K562 (cell line): ENCODE results near the gene TBC1D20. TPM values are rescaled to one million over a fixed set of nuclear protein-coding genes. Genes with fewer than 3 reads are reported as not detected.

Experiments used
- ATAC-seq: fragments of 200-7000 bp; cut with Tn5 transposase; 3 replicates; pipeline ENCODE4 v1.9.1; 2020; ENCODE audit warnings: moderate library complexity
- BruUV-seq: library from RNA; stranded (reverse); fragments of 400-500 nt; replicated peaks from 2 replicates; lab custom pipeline; 2021; lab: Mats Ljungman, UMichigan
- CTCF ChIA-PET: fragments of 300-600 bp; formaldehyde crosslinking; extraction: SDS; loops from one replicate; lab custom pipeline; 2021; ENCODE audit warnings: low intra/inter-chr PET ratio; lab: Yijun Ruan, JAX
- POLR2A ChIA-PET: fragments of 300-600, 350-650 bp; sonication (Branson Sonifier 250); formaldehyde crosslinking; extraction: SDS; loops from one replicate; lab custom pipeline; 2021; ENCODE audit warnings: antibody characterized with exemption, inconsistent platforms; lab: Yijun Ruan, JAX
- DNase-seq, 4 experiments: peaks; one replicate each; pipeline versions ENCODE4 v3.0.0 to v3.0.0-alpha.2; 2011 to 2018; ENCODE audit warnings: low spot score in 3 of 4, mixed read lengths in 3 of 4; ENCODE audit errors: extremely low read depth in 1 of 4
- FAIRE-seq: peaks from 2 replicates; lab custom pipeline; 2011; peaks lifted over from hg19 to GRCh38; lab: Jason Lieb, UNC
- H2AFZ ChIP-seq: 2 replicates; pipeline ENCODE4 v1.6.0; 2011; ENCODE audit warnings: low read depth, low read length, control low read depth, inconsistent platforms
- H3K27ac ChIP-seq: fragments of 200-600 bp; 3 replicates; pipeline ENCODE4 v1.8.0; 2011; ENCODE audit warnings: low read depth, mild to moderate bottlenecking, control low read depth, inconsistent platforms, low read length, moderate library complexity, mixed read lengths; ENCODE audit errors: extremely low read depth
- H3K27me3 ChIP-seq, 2 experiments: fragments of 300-600 bp in 1 of 2; 2 replicates in 1 of 2; 3 replicates in 1 of 2; pipeline versions ENCODE4 v1.6.0 to v1.8.0; 2011; ENCODE audit warnings: inconsistent platforms in 2 of 2, low read length in 2 of 2, mild to moderate bottlenecking in 1 of 2, mixed read lengths in 1 of 2, moderate library complexity in 1 of 2; ENCODE audit not compliant: control insufficient read depth in 2 of 2, insufficient read depth in 2 of 2
- H3K36me3 ChIP-seq: fragments of 300-600 bp; 3 replicates; pipeline ENCODE4 v1.8.0; 2011; ENCODE audit warnings: mild to moderate bottlenecking, low read length, inconsistent platforms; ENCODE audit not compliant: control insufficient read depth, insufficient read depth
- H3K4me1 ChIP-seq, 2 experiments: fragments of 200-600 bp in 1 of 2; replicated peaks in 1 of 2; 2 replicates in 1 of 2; 3 replicates in 1 of 2; pipeline versions ENCODE4 v1.5.1 to v1.8.0; 2011; ENCODE audit warnings: inconsistent platforms in 2 of 2, low read length in 2 of 2, mild to moderate bottlenecking in 1 of 2, mixed read lengths in 1 of 2, moderate library complexity in 1 of 2; ENCODE audit not compliant: control insufficient read depth in 2 of 2, insufficient read depth in 2 of 2
- H3K4me2 ChIP-seq: 2 replicates; pipeline ENCODE4 v1.6.1; 2011; ENCODE audit warnings: low read length, control low read depth, inconsistent platforms, mixed read lengths; ENCODE audit not compliant: insufficient read depth
- H3K4me3 ChIP-seq: fragments of 200-600 bp; sonication (generic), shearing (Covaris generic); 2 replicates; pipeline ENCODE4 v1.5.1; 2016; ENCODE audit warnings: control low read depth, inconsistent platforms
- H3K79me2 ChIP-seq: fragments of 200-600 bp; 3 replicates; pipeline ENCODE4 v1.8.0; 2011; ENCODE audit warnings: low read length, inconsistent platforms; ENCODE audit not compliant: control insufficient read depth, insufficient read depth
- H3K9ac ChIP-seq, 2 experiments: 2 replicates each; pipeline versions ENCODE4 v1.6.0 to v1.6.1; 2011; ENCODE audit warnings: low read depth in 2 of 2, low read length in 2 of 2, control low read depth in 1 of 2, inconsistent platforms in 1 of 2, mild to moderate bottlenecking in 1 of 2, mixed read lengths in 1 of 2; ENCODE audit not compliant: insufficient read depth in 1 of 2
- H3K9me1 ChIP-seq: one replicate; pipeline ENCODE4 v1.6.0; 2011; ENCODE audit warnings: inconsistent platforms, mild to moderate bottlenecking, low read length, moderate library complexity; ENCODE audit not compliant: control insufficient read depth, insufficient read depth
- H3K9me3 ChIP-seq: replicated peaks from 2 replicates; pipeline ENCODE4 v1.5.1; 2011; ENCODE audit warnings: low read depth, low read length, inconsistent platforms; ENCODE audit not compliant: control insufficient read depth, insufficient read depth
- H4K20me1 ChIP-seq: replicated peaks from 2 replicates; pipeline ENCODE4 v1.6.1; 2011; ENCODE audit warnings: low read length, inconsistent platforms, mixed read lengths; ENCODE audit not compliant: control insufficient read depth, insufficient read depth
- CBFA2T3 ChIP-seq: fragments of 450-650 bp; IDR thresholded peaks from 2 replicates; pipeline ENCODE4 v1.6.1; 2017
- EP300 ChIP-seq: IDR thresholded peaks from 2 replicates; pipeline ENCODE4 v1.6.1; 2012; ENCODE audit warnings: low read length, improper control_type of control experiment
- GTF2E2 ChIP-seq: fragments of 200-800 bp; sonication (Bioruptor generic); IDR thresholded peaks from 2 replicates; pipeline ENCODE4 v1.6.1; 2016; ENCODE audit warnings: missing genetic modification characterization, missing compliant biosample characterization
- KLF10 ChIP-seq: fragments of 250-450 bp; sonication (Bioruptor Pico); IDR thresholded peaks from 2 replicates; pipeline ENCODE4 v1.6.1; 2021; ENCODE audit warnings: matching md5 sums
- MTA2 ChIP-seq: fragments of 450-650 bp; IDR thresholded peaks from 2 replicates; pipeline ENCODE4 v1.6.1; 2016; ENCODE audit warnings: low read depth
- NCOA1 ChIP-seq: fragments of 450-650 bp; IDR thresholded peaks from 2 replicates; pipeline ENCODE4 v1.6.1; 2016; ENCODE audit warnings: low read depth
- NELFE ChIP-seq: IDR thresholded peaks from 2 replicates; pipeline ENCODE4 v1.6.1; 2011; ENCODE audit warnings: mild to moderate bottlenecking; ENCODE audit not compliant: insufficient read depth, insufficient read length
- POLR2H ChIP-seq: IDR thresholded peaks from 2 replicates; pipeline ENCODE4 v1.6.1; 2016; ENCODE audit warnings: missing genetic modification characterization, low read depth, mild to moderate bottlenecking, control low read depth, missing compliant biosample characterization, moderate library complexity
- RBM39 ChIP-seq: fragments of 200-400 bp; formaldehyde crosslinking; optimal IDR thresholded peaks from 2 replicates; pipeline ENCODE3; 2018; ENCODE audit warnings: low read depth, low read length
- SREBF2 ChIP-seq: sonication (generic); formaldehyde crosslinking; IDR thresholded peaks from 2 replicates; pipeline ENCODE4 v1.4.0; 2020; ENCODE audit warnings: mild to moderate bottlenecking, missing genetic modification reagents
- TAF1 ChIP-seq: IDR thresholded peaks from 2 replicates; pipeline ENCODE4 v1.6.1; 2011; ENCODE audit warnings: mild to moderate bottlenecking, low read length, moderate library complexity; ENCODE audit not compliant: insufficient read depth, control insufficient read depth, severe bottlenecking; ENCODE audit errors: extremely low read depth
- TARDBP ChIP-seq: fragments of 450-650 bp; IDR thresholded peaks from 2 replicates; pipeline ENCODE4 v1.6.1; 2016
- ZNF184 ChIP-seq: sonication (generic); formaldehyde crosslinking; IDR thresholded peaks from 2 replicates; pipeline ENCODE4 v1.5.0; 2020; ENCODE audit warnings: missing genetic modification reagents
- ZNF253 ChIP-seq: fragments of 250-450 bp; sonication (Bioruptor Pico); conservative IDR thresholded peaks from 2 replicates; pipeline ENCODE4 v1.6.1; 2021; ENCODE audit warnings: mild to moderate bottlenecking
- WGBS: fragments of 100-300 bp; shearing (Covaris generic); methylation state at CpG from one replicate; pipeline ENCODE4 v1.1.6; 2016; ENCODE audit warnings: low coverage, mixed read lengths; ENCODE audit not compliant: insufficient coverage; ENCODE audit errors: missing lambda C conversion rate; 5-methylcytosine and 5-hydroxymethylcytosine counted together
- in situ Hi-C: fragments of 300-500 bp; cut with MboI; formaldehyde crosslinking; loops from 4 replicates; pipeline ENCODE4 v1.15.0; 2018; ENCODE audit warnings: inconsistent platforms, mixed read lengths
- intact Hi-C: fragments of 100-400 bp; cut with micrococcal nuclease; formaldehyde crosslinking; loops from 2 replicates; pipeline ENCODE4 v1.14.2; 2022
- polyA plus RNA-seq, 8 experiments: library from polyadenylated mRNA; depleted of rRNA in 4 of 8; stranded (reverse) in 5 of 8; unstranded in 3 of 8; fragments of >200 nt; fragmentation: Nextera tagmentation in 2 of 8; fragmentation: Illumina TruSeq in 1 of 8; extraction: Ambion mirVana in 2 of 8; extraction: Trizol in 1 of 8; gene quantifications; 2 replicates each; pipeline versions ENCODE4 v1.2.1 to v1.2.3, GENCODE V29; 2011 to 2014; ENCODE audit warnings: inconsistent platforms in 1 of 8, missing spikeins in 1 of 8
- total RNA-seq, 7 experiments: library from RNA; depleted of rRNA in 6 of 7; stranded (reverse); fragments of >200 nt in 6 of 7; fragmentation: Illumina TruSeq in 2 of 7; extraction: Trizol in 2 of 7; gene quantifications; 2 replicates each; pipeline versions ENCODE4 v1.2.1 to v1.2.3, GENCODE V29; 2011 to 2021; ENCODE audit warnings: low replicate concordance in 1 of 7
- TF ChIP-seq, protein P1 (sequence below), 3 experiments: fragments of 200-800 bp in 1 of 3; sonication (Bioruptor generic) in 1 of 3; sonication (generic) in 1 of 3; formaldehyde crosslinking in 1 of 3; IDR thresholded peaks; 2 replicates each; pipeline versions ENCODE4 v1.6.1 to v1.8.0; 2016 to 2022; ENCODE audit warnings: mild to moderate bottlenecking in 2 of 3, missing compliant biosample characterization in 2 of 3, missing genetic modification characterization in 2 of 3, missing genetic modification reagents in 1 of 3

The TBC1D20 gene
- total and polyA plus RNA-seq, 9 of the 15 experiments (the other 6 are each of a cell fraction or from before 2014, with no cell fraction given), result 7.0 to 25.3 (median 15.1) TPM

DNA sequence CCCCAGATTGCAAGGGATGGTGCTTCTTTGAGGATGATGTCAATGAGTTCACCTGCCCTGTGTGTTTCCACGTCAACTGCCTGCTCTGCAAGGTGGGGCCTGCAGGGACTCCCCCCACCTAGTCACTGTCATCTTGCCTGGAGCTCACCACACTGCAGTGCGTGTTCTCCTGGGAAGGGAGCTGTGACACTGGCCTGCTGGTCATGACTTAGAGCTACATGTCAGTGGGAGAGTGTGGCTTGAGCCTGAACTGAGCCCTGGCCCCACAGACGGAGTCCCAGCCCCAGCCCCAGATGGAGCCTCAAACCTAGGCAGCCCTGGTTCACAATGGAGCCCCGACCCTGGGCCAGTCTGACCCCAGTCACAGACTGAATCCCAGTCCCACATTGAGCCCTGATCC lies 34.9 kb downstream of the TBC1D20 start:
- Histone ChIP-seq H3K36me3 (peaks cover 24% of the 10 kb centered on the region; the same call in 2 of the 3 replicates), H3K27me3 (no peaks in the 10 kb centered on the region), H3K9me1 (no peaks in the 10 kb centered on the region), H3K4me2 (no peak overlapping the region), H2AFZ (no peak overlapping the region), H3K79me2 (no peaks in the 10 kb centered on the region), H4K20me1 (no peaks in the 10 kb centered on the region), H3K27ac (no peak overlapping the region), H3K4me3 (no peak overlapping the region)
- intact Hi-C loops, result no loop called here
- WGBS, result 70% methylated on average over 4 of the region's 4 CpGs
- FAIRE-seq, result no peak
- no TSS peak for BruUV-seq
- in situ Hi-C loops, result no loop called here
- CTCF ChIA-PET, result no interaction called here
- DNase-seq, result no peak
- TF ChIP-seq, protein P1, sequence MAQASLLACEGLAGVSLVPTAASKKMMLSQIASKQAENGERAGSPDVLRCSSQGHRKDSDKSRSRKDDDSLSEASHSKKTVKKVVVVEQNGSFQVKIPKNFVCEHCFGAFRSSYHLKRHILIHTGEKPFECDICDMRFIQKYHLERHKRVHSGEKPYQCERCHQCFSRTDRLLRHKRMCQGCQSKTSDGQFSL (CRISPR knock-in tag; IDR thresholded peaks at IDR 0.05), result 0 out of 2 replicates have a peak, but pooled peaks have one; percentile 23
- TF ChIP-seq, protein P1 (tag; IDR thresholded peaks at IDR 0.05), result no peak
- TF ChIP-seq TARDBP, result no peak
- TF ChIP-seq, all 486 proteins: peak for 1
- H3K9me3 ChIP-seq, result no peaks in the 10 kb centered on the region
- peak overlapping the region in 1 of 2 experiments; percentile 64; a peak in 1 of 4 replicates for H3K9ac ChIP-seq
- ATAC-seq, result no peak
- peaks cover 0 to 20% of the 10 kb centered on the region in 2 experiments; a peak in 2 of 5 replicates for H3K4me1 ChIP-seq
- POLR2A ChIA-PET, result interaction anchor here (0.6 to 1.3 kb wide), 5 partner anchors 9 to 134 kb away, joined by 3 to 4 read pairs (median 3); no protein-coding TSS in a partner anchor

DNA sequence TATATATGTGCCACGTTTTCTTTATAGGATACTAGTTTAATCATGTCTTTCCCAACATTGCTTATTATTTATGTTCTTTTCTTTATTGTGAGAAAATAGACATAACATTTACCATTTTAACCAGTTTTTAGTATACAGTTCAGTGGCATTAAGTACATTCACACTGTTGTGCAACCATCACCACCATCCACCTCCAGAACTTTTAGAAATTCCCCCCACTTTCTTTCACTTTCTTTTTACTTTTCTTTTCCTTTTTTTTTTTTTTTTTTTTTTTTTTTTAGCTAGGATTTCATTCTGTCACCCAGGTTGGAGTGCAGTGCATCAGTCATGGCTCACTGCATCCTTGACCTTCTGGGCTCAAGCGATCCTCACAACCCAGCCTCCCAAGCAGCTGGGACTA lies 35.8 kb downstream of the TBC1D20 start:
- CTCF ChIA-PET, result interaction anchor here (0.6 kb wide), 1 partner anchor 52 kb away, joined by 4 read pairs; no protein-coding TSS in a partner anchor
- H3K9ac ChIP-seq, result no peak overlapping the region
- TF ChIP-seq POLR2H, result no peak
- TF ChIP-seq TAF1, result no peak
- TF ChIP-seq GTF2E2, result no peak
- no peak for TF ChIP-seq ZNF253 (CRISPR knock-in tag)
- no peak for TF ChIP-seq RBM39
- TF ChIP-seq SREBF2 (CRISPR knock-in tag), result no peak
- no peak for TF ChIP-seq KLF10 (CRISPR knock-in tag)
- TF ChIP-seq ZNF184, result no peak
- no peak for TF ChIP-seq MTA2
- no peak for TF ChIP-seq CBFA2T3
- TF ChIP-seq EP300, result no peak
- TF ChIP-seq NCOA1, result no peak
- TF ChIP-seq NELFE, result no peak

More for the DNA sequence above, 35.8 kb downstream of the TBC1D20 start:
- no peaks in the 10 kb centered on the region for H3K9me3 ChIP-seq
- no peak overlapping the region for H2AFZ ChIP-seq
- POLR2A ChIA-PET, result interaction anchor here (0.6 to 1.3 kb wide), 4 partner anchors 10 to 133 kb away, joined by 3 to 4 read pairs (median 4); no protein-coding TSS in a partner anchor
- H3K27me3 ChIP-seq, result no peaks in the 10 kb centered on the region
- H4K20me1 ChIP-seq, result no peaks in the 10 kb centered on the region
- H3K4me3 ChIP-seq, result no peak overlapping the region
- no peak for ATAC-seq
- in situ Hi-C loops (no loop called here), intact Hi-C loops (no loop called here)
- 86% methylated on average over 2 of the region's 2 CpGs for WGBS
- peaks cover 25% of the 10 kb centered on the region; the same call in 2 of the 3 replicates for H3K36me3 ChIP-seq
- BruUV-seq, result no TSS peak
- FAIRE-seq, result no peak
- no peaks in the 10 kb centered on the region for H3K9me1 ChIP-seq
- no peak for DNase-seq
- H3K79me2 ChIP-seq, result no peaks in the 10 kb centered on the region
- peaks cover 0 to 15% of the 10 kb centered on the region in 2 experiments; a peak in 2 of 5 replicates for H3K4me1 ChIP-seq
- no peak overlapping the region for H3K27ac ChIP-seq
- H3K4me2 ChIP-seq, result no peak overlapping the region
